HEK293 (cell line): ENCODE results near the gene MMP27.

Source experiments
- CTCF ChIA-PET: fragments of 350-600 bp; formaldehyde crosslinking; extraction: SDS; loops from one replicate; lab custom pipeline; 2021; ENCODE audit warnings: antibody characterized with exemption; lab: Yijun Ruan, JAX
- POLR2A ChIA-PET: fragments of 300-600 bp; formaldehyde crosslinking; extraction: SDS; loops from one replicate; lab custom pipeline; 2020; ENCODE audit warnings: antibody characterized with exemption, inconsistent platforms; lab: Yijun Ruan, JAX
- H3K27ac ChIP-seq: fragments of 200-500 bp; sonication (Bioruptor generic); 2 replicates; pipeline ENCODE4 v1.5.1; 2014; ENCODE audit warnings: low read depth, low read length, control low read depth, inconsistent platforms; ENCODE audit errors: extremely low read depth
- H3K36me3 ChIP-seq, 2 experiments: fragments of 200-500 bp in 1 of 2; sonication (Bioruptor generic) in 1 of 2; 1 replicate in 1 of 2; 2 replicates in 1 of 2; pipeline ENCODE4 v1.5.1; 2014 to 2017; ENCODE audit warnings: inconsistent platforms in 2 of 2, low read length in 2 of 2; ENCODE audit not compliant: control insufficient read depth in 2 of 2, insufficient read depth in 1 of 2
- H3K4me1 ChIP-seq: fragments of 200-500 bp; sonication (Bioruptor generic); 2 replicates; pipeline ENCODE4 v1.5.1; 2014; ENCODE audit warnings: mild to moderate bottlenecking, low read length, inconsistent platforms; ENCODE audit not compliant: control insufficient read depth, insufficient read depth
- H3K4me3 ChIP-seq: 2 replicates; pipeline ENCODE4 v1.5.1; 2011; ENCODE audit warnings: low read depth, mild to moderate bottlenecking, control low read depth, low read length, moderate library complexity
- H3K9me3 ChIP-seq: fragments of 200-500 bp; sonication (Bioruptor generic); 2 replicates; pipeline ENCODE4 v1.5.1; 2014; ENCODE audit warnings: low read depth, low read length, inconsistent platforms; ENCODE audit not compliant: control insufficient read depth, insufficient read depth
- FEZF1 ChIP-seq: fragments of 450-650 bp; formaldehyde crosslinking; IDR thresholded peaks from 2 replicates; pipeline ENCODE4 v1.5.1; 2016; ENCODE audit warnings: missing biosample characterization, missing genetic modification characterization
- IKZF3 ChIP-seq: fragments of 450-650 bp; IDR thresholded peaks from 2 replicates; pipeline ENCODE4 v1.5.0; 2018; ENCODE audit warnings: missing biosample characterization, mild to moderate bottlenecking, missing genetic modification characterization, moderate library complexity
- PRDM1 ChIP-seq: fragments of 450-650 bp; formaldehyde crosslinking; IDR thresholded peaks from 2 replicates; pipeline ENCODE4; 2016; ENCODE audit warnings: missing biosample characterization, missing genetic modification characterization
- ZIC2 ChIP-seq: fragments of 450-650 bp; formaldehyde crosslinking; IDR thresholded peaks from 2 replicates; pipeline ENCODE4 v1.5.1; 2016; ENCODE audit warnings: missing biosample characterization, missing genetic modification characterization
- ZNF214 ChIP-seq: fragments of 450-650 bp; formaldehyde crosslinking; IDR thresholded peaks from 2 replicates; pipeline ENCODE4 v1.5.1; 2017; ENCODE audit warnings: missing biosample characterization, mild to moderate bottlenecking, missing genetic modification characterization, borderline replicate concordance
- ZNF223 ChIP-seq: fragments of 450-650 bp; formaldehyde crosslinking; IDR thresholded peaks from 2 replicates; pipeline ENCODE4 v1.5.1; 2016; ENCODE audit warnings: missing biosample characterization, missing genetic modification characterization
- ZNF664 ChIP-seq: fragments of 450-650 bp; formaldehyde crosslinking; IDR thresholded peaks from 2 replicates; pipeline ENCODE4 v1.5.1; 2016; ENCODE audit warnings: missing biosample characterization, missing genetic modification characterization
- ZNF747 ChIP-seq: fragments of 450-650 bp; formaldehyde crosslinking; IDR thresholded peaks from 2 replicates; pipeline ENCODE4 v1.5.1; 2016; ENCODE audit warnings: missing biosample characterization, missing genetic modification characterization
- TF ChIP-seq, protein P1 (sequence below): fragments of 450-650 bp; formaldehyde crosslinking; IDR thresholded peaks from 2 replicates; pipeline ENCODE4 v1.5.1; 2016; ENCODE audit warnings: missing biosample characterization, missing genetic modification characterization
- TF ChIP-seq, protein P2 (sequence below): fragments of 450-650 bp; formaldehyde crosslinking; IDR thresholded peaks from 2 replicates; pipeline ENCODE4 v1.5.1; 2016; ENCODE audit warnings: missing biosample characterization, missing genetic modification characterization
- TF ChIP-seq, protein P3 (sequence below): fragments of 450-650 bp; formaldehyde crosslinking; IDR thresholded peaks from 2 replicates; pipeline ENCODE4 v1.5.0; 2017; ENCODE audit warnings: missing biosample characterization, missing genetic modification characterization, borderline replicate concordance
- TF ChIP-seq, protein P4 (sequence below): fragments of 450-650 bp; formaldehyde crosslinking; IDR thresholded peaks from 2 replicates; pipeline ENCODE4 v1.5.1; 2017; ENCODE audit warnings: missing biosample characterization, missing genetic modification characterization
- TF ChIP-seq, protein P5 (sequence below): fragments of 450-650 bp; formaldehyde crosslinking; IDR thresholded peaks from 2 replicates; pipeline ENCODE4 v1.5.1; 2016; ENCODE audit warnings: missing biosample characterization, missing genetic modification characterization, borderline replicate concordance
- TF ChIP-seq, protein P6 (sequence below): fragments of 450-650 bp; formaldehyde crosslinking; conservative IDR thresholded peaks from 2 replicates; pipeline ENCODE4 v1.5.1; 2016; ENCODE audit warnings: low read depth, missing biosample characterization, missing genetic modification characterization

MMP27 gene

DNA sequence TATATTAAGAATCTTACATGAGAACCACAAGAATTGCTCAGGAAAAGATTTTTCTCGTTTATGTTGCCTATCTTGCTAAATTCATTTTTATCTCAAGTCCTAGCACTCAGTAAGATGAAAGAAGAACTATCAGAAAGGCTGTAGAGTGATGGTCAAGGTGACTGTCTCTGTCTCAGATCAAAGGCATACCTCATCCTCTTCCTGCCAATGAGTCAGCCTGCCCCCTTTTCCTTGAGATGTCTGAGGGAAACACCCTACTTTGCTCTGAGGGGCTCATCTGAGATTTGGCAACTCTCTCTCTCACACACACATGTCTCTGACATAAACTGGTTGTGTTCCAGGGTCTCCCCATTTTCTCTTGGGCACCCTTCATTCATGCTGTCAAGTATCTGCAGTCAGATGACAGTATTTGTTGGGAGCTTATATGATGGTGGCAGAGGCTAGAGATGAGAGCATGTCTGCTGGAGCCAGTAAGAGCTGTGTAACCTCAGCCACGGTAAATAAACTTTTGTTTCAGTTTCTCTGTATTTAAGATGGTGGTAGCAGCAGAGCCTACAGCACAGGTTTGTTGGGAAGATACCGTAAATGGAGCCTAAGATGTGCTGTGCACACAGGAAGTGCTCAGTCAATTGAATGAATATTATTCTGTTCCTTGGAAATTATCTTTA is 1.6 kb downstream of the MMP27 start:
- no peak overlapping the region for H3K4me3 ChIP-seq
- H3K4me1 ChIP-seq = no peaks in the 10 kb centered on the region
- no peak for TF ChIP-seq ZNF747 (tag by site-specific recombination)
- TF ChIP-seq, protein P1, sequence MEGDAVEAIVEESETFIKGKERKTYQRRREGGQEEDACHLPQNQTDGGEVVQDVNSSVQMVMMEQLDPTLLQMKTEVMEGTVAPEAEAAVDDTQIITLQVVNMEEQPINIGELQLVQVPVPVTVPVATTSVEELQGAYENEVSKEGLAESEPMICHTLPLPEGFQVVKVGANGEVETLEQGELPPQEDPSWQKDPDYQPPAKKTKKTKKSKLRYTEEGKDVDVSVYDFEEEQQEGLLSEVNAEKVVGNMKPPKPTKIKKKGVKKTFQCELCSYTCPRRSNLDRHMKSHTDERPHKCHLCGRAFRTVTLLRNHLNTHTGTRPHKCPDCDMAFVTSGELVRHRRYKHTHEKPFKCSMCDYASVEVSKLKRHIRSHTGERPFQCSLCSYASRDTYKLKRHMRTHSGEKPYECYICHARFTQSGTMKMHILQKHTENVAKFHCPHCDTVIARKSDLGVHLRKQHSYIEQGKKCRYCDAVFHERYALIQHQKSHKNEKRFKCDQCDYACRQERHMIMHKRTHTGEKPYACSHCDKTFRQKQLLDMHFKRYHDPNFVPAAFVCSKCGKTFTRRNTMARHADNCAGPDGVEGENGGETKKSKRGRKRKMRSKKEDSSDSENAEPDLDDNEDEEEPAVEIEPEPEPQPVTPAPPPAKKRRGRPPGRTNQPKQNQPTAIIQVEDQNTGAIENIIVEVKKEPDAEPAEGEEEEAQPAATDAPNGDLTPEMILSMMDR (tag by site-specific recombination) = no peak
- TF ChIP-seq, protein P2, sequence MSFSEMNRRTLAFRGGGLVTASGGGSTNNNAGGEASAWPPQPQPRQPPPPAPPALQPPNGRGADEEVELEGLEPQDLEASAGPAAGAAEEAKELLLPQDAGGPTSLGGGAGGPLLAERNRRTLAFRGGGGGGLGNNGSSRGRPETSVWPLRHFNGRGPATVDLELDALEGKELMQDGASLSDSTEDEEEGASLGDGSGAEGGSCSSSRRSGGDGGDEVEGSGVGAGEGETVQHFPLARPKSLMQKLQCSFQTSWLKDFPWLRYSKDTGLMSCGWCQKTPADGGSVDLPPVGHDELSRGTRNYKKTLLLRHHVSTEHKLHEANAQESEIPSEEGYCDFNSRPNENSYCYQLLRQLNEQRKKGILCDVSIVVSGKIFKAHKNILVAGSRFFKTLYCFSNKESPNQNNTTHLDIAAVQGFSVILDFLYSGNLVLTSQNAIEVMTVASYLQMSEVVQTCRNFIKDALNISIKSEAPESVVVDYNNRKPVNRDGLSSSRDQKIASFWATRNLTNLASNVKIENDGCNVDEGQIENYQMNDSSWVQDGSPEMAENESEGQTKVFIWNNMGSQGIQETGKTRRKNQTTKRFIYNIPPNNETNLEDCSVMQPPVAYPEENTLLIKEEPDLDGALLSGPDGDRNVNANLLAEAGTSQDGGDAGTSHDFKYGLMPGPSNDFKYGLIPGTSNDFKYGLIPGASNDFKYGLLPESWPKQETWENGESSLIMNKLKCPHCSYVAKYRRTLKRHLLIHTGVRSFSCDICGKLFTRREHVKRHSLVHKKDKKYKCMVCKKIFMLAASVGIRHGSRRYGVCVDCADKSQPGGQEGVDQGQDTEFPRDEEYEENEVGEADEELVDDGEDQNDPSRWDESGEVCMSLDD (tag by site-specific recombination) = no peak
- TF ChIP-seq PRDM1 (tag by site-specific recombination) = no peak
- TF ChIP-seq IKZF3 (tag by site-specific recombination) = no peak
- TF ChIP-seq, protein P3, sequence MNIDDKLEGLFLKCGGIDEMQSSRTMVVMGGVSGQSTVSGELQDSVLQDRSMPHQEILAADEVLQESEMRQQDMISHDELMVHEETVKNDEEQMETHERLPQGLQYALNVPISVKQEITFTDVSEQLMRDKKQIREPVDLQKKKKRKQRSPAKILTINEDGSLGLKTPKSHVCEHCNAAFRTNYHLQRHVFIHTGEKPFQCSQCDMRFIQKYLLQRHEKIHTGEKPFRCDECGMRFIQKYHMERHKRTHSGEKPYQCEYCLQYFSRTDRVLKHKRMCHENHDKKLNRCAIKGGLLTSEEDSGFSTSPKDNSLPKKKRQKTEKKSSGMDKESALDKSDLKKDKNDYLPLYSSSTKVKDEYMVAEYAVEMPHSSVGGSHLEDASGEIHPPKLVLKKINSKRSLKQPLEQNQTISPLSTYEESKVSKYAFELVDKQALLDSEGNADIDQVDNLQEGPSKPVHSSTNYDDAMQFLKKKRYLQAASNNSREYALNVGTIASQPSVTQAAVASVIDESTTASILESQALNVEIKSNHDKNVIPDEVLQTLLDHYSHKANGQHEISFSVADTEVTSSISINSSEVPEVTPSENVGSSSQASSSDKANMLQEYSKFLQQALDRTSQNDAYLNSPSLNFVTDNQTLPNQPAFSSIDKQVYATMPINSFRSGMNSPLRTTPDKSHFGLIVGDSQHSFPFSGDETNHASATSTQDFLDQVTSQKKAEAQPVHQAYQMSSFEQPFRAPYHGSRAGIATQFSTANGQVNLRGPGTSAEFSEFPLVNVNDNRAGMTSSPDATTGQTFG (tag by site-specific recombination) = no peak
- POLR2A ChIA-PET = no interaction called here
- CTCF ChIA-PET = interaction anchor here (0.7 kb wide), 1 partner anchor 35 kb away, joined by 3 read pairs; no protein-coding TSS in a partner anchor
- no peaks in the 10 kb centered on the region for H3K9me3 ChIP-seq
- H3K36me3 ChIP-seq = no peaks in the 10 kb centered on the region
- H3K27ac ChIP-seq = no peak overlapping the region

DNA sequence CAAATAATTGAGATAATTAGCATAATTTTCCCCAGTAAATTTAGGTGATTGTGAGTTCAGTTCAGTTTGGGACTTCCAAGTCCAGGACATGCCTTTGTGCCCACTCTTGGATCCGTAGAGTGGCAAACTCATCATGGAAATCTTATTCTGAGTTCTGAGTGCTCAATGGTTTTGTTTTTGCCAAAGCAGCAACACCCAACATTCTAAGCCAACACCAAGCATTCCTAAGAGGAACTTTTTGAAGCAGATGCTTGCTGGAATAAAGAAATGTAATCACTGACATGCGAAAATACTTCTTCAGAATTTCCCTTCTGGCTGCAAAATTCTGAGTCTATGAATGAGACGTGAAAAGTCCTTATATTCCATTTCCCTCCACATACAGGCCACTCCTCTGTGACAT is 10.4 kb downstream of the MMP27 start:
- CTCF ChIA-PET = no interaction called here
- POLR2A ChIA-PET = no interaction called here
- Histone ChIP-seq H3K4me3 (no peak overlapping the region), H3K4me1 (no peaks in the 10 kb centered on the region), H3K36me3 (no peaks in the 10 kb centered on the region), H3K9me3 (no peaks in the 10 kb centered on the region), H3K27ac (no peak overlapping the region)
- TF ChIP-seq FEZF1 (tag by site-specific recombination) = no peak
- TF ChIP-seq ZIC2 (tag by site-specific recombination) = no peak
- no peak for TF ChIP-seq ZNF664 (tag by site-specific recombination)
- no peak for TF ChIP-seq ZNF223 (tag by site-specific recombination)
- TF ChIP-seq, protein P4, sequence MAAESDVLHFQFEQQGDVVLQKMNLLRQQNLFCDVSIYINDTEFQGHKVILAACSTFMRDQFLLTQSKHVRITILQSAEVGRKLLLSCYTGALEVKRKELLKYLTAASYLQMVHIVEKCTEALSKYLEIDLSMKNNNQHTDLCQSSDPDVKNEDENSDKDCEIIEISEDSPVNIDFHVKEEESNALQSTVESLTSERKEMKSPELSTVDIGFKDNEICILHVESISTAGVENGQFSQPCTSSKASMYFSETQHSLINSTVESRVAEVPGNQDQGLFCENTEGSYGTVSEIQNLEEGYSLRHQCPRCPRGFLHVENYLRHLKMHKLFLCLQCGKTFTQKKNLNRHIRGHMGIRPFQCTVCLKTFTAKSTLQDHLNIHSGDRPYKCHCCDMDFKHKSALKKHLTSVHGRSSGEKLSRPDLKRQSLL = no peak
- TF ChIP-seq ZNF214 = no peak
- TF ChIP-seq, protein P5, sequence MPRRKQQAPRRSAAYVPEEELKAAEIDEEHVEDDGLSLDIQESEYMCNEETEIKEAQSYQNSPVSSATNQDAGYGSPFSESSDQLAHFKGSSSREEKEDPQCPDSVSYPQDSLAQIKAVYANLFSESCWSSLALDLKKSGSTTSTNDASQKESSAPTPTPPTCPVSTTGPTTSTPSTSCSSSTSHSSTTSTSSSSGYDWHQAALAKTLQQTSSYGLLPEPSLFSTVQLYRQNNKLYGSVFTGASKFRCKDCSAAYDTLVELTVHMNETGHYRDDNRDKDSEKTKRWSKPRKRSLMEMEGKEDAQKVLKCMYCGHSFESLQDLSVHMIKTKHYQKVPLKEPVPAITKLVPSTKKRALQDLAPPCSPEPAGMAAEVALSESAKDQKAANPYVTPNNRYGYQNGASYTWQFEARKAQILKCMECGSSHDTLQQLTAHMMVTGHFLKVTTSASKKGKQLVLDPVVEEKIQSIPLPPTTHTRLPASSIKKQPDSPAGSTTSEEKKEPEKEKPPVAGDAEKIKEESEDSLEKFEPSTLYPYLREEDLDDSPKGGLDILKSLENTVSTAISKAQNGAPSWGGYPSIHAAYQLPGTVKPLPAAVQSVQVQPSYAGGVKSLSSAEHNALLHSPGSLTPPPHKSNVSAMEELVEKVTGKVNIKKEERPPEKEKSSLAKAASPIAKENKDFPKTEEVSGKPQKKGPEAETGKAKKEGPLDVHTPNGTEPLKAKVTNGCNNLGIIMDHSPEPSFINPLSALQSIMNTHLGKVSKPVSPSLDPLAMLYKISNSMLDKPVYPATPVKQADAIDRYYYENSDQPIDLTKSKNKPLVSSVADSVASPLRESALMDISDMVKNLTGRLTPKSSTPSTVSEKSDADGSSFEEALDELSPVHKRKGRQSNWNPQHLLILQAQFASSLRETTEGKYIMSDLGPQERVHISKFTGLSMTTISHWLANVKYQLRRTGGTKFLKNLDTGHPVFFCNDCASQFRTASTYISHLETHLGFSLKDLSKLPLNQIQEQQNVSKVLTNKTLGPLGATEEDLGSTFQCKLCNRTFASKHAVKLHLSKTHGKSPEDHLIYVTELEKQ (tag by site-specific recombination) = no peak
- TF ChIP-seq, protein P6, sequence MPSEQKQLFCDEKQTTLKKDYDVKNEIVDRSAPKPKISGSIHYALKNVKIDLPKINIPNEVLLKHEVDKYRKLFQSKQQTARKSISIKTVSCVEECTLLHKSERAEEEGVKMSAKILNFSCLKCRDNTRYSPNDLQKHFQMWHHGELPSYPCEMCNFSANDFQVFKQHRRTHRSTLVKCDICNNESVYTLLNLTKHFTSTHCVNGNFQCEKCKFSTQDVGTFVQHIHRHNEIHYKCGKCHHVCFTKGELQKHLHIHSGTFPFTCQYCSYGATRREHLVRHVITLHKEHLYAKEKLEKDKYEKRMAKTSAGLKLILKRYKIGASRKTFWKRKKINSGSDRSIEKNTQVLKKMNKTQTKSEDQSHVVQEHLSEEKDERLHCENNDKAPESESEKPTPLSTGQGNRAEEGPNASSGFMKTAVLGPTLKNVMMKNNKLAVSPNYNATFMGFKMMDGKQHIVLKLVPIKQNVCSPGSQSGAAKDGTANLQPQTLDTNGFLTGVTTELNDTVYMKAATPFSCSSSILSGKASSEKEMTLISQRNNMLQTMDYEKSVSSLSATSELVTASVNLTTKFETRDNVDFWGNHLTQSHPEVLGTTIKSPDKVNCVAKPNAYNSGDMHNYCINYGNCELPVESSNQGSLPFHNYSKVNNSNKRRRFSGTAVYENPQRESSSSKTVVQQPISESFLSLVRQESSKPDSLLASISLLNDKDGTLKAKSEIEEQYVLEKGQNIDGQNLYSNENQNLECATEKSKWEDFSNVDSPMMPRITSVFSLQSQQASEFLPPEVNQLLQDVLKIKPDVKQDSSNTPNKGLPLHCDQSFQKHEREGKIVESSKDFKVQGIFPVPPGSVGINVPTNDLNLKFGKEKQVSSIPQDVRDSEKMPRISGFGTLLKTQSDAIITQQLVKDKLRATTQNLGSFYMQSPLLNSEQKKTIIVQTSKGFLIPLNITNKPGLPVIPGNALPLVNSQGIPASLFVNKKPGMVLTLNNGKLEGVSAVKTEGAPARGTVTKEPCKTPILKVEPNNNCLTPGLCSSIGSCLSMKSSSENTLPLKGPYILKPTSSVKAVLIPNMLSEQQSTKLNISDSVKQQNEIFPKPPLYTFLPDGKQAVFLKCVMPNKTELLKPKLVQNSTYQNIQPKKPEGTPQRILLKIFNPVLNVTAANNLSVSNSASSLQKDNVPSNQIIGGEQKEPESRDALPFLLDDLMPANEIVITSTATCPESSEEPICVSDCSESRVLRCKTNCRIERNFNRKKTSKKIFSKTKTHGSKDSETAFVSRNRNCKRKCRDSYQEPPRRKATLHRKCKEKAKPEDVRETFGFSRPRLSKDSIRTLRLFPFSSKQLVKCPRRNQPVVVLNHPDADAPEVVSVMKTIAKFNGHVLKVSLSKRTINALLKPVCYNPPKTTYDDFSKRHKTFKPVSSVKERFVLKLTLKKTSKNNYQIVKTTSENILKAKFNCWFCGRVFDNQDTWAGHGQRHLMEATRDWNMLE (tag by site-specific recombination) = no peak
